ENCODE data around the gene HDAC3.

DNA sequence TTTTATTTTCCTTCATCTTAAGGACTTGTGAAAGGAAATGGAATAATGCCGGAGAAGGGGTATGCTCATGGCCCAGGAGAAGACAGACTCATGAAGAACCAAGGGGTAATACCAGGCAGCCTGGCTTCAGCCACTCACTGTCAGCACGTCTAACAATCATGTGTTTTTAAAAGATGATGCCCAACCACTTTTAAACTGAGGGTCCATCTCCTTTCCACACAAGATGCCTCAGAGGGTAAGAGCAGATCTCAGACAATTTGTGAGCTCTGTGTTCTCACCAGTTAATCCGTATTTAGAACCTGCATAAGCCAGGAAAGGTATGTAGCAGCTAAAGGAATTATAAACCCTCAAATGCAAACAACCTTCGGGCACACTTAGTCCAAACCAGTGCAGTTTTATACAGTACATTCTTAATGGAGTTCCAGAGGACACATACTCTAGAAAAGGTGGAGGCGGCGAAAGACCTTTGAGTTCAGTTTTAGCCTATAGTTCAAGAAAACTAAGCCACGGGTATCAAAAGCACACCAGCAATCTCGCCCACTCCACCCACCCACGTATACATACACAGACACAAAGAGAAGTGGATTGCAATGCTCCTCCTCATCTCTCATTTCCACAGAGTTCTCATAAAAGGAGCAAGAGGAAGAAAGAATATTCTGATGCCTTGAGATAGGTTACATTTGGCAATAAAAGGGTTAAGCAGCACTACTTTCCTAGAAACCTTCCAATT is 20.5 kb downstream of the HDAC3 start:
- TF ChIP-seq POLR2A (IDR thresholded peaks at IDR 0.05) (no peak), EP300 (IDR thresholded peaks at IDR 0.05) (no peak)
- TF ChIP-seq, protein P1, sequence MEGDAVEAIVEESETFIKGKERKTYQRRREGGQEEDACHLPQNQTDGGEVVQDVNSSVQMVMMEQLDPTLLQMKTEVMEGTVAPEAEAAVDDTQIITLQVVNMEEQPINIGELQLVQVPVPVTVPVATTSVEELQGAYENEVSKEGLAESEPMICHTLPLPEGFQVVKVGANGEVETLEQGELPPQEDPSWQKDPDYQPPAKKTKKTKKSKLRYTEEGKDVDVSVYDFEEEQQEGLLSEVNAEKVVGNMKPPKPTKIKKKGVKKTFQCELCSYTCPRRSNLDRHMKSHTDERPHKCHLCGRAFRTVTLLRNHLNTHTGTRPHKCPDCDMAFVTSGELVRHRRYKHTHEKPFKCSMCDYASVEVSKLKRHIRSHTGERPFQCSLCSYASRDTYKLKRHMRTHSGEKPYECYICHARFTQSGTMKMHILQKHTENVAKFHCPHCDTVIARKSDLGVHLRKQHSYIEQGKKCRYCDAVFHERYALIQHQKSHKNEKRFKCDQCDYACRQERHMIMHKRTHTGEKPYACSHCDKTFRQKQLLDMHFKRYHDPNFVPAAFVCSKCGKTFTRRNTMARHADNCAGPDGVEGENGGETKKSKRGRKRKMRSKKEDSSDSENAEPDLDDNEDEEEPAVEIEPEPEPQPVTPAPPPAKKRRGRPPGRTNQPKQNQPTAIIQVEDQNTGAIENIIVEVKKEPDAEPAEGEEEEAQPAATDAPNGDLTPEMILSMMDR (IDR thresholded peaks at IDR 0.05): no peak

Measured in gastroesophageal sphincter (tissue), 3 donors.